ENCODE measurements around the gene FCN1. TPM values are rescaled to one million over a fixed set of nuclear protein-coding genes. Genes with fewer than 3 reads are reported as not detected.

The FCN1 gene
- total and polyA plus RNA-seq, 3 experiments from 2014 or later, result 1.6 to 2.3 TPM; not detected in 1

DNA sequence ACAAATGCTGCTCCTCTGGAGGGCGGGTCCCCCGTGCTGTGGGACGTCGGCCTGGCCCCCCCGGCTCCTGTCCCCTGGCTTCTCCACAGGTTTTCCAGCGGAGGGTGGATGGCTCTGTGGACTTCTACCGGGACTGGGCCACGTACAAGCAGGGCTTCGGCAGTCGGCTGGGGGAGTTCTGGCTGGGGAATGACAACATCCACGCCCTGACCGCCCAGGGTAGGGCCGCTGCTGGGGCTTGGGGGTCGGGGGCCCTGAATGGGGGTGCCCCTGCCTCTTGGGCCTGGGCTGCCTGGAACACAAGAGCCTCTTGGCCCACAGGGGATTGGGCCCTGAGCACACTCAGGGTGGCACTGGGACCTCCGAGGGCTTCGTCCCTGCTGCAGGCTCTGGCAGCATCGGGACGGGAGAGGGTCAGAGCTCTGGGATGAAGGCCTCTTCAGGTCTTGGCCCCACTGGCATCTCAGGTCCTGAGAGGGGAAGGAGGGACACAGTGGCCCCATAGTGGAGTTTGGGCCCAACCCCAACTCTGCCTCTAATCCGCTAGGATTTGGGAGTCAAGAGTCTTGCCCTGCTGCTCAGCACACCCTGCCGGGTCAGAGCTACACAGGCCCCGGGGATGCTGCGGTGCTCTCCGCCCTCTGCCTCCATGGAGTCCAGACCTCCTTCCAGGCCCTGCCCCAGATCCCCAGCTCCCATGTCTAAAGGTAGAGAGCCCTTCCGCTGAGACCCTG is 31.9 kb downstream of the FCN1 start:
- ChIA-PET CTCF (no interaction called here), POLR2A (no interaction called here)
- H3K4me3 ChIP-seq (ENCODE audit: low read length), result no peak overlapping the region
- no peaks in the 10 kb centered on the region for H3K36me3 Mint-ChIP-seq
- H3K27me3 Mint-ChIP-seq, result peaks cover 7 to 17% of the 10 kb centered on the region in 2 donors
- no peak overlapping the region for H3K27ac ChIP-seq (ENCODE audit: low read depth, low read length)
- H3K36me3 ChIP-seq (ENCODE audit: insufficient read depth, low read length), result no peaks in the 10 kb centered on the region
- no peak overlapping the region for H3K4me3 Mint-ChIP-seq
- H3K9me3 ChIP-seq (ENCODE audit: low read length), result no peaks in the 10 kb centered on the region
- no peaks in the 10 kb centered on the region for H3K4me1 ChIP-seq (ENCODE audit: insufficient read depth, low read length)
- DNase-seq, result no peak
- no peaks in the 10 kb centered on the region for H3K9me3 Mint-ChIP-seq
- H3K27ac Mint-ChIP-seq, result no peak overlapping the region
- H3K27me3 ChIP-seq (ENCODE audit: insufficient read depth, low read length, poor library complexity, severe bottlenecking), result no peaks in the 10 kb centered on the region
- H3K4me1 Mint-ChIP-seq, result no peaks in the 10 kb centered on the region

DNA sequence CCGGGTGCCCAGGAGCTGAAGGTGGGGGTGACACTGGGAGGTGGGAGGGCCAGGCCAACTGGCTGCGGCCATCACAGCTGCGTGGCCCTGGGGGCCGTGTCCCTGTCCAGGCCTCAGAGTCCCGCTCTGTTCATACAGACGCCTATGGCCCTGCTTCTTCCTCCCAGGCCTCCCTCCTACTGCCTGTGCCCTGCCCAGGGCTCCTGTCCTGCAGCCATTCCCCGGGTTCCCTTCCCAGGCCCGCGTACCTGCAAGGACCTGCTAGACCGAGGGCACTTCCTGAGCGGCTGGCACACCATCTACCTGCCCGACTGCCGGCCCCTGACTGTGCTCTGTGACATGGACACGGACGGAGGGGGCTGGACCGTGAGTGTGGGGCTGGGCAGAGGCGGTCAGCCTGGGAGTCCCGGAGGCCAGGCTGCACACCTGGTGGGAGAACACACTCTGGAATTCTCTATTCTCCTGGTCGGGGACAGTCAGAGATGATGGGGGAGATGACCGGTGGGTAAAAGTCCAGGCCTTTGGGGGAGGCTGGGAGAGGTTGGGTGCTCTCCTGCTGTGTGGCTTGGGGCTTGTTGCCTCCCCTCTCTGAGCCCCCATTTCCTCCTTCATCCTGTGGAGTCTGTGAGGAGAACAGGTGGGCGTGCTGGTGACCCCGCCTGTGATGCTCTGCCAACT is 32.6 kb downstream of the FCN1 start:
- DNase-seq, result no peak
- no peaks in the 10 kb centered on the region for H3K27me3 ChIP-seq (ENCODE audit: insufficient read depth, low read length, poor library complexity, severe bottlenecking)
- ChIA-PET CTCF (no interaction called here), POLR2A (no interaction called here)
- no peak overlapping the region for H3K4me3 Mint-ChIP-seq
- no peaks in the 10 kb centered on the region for H3K36me3 ChIP-seq (ENCODE audit: insufficient read depth, low read length)
- H3K27ac Mint-ChIP-seq, result no peak overlapping the region
- no peaks in the 10 kb centered on the region for H3K36me3 Mint-ChIP-seq
- H3K9me3 Mint-ChIP-seq, result no peaks in the 10 kb centered on the region
- H3K9me3 ChIP-seq (ENCODE audit: low read length), result no peaks in the 10 kb centered on the region
- no peaks in the 10 kb centered on the region for H3K4me1 Mint-ChIP-seq
- H3K27ac ChIP-seq (ENCODE audit: low read depth, low read length), result no peak overlapping the region
- peaks cover 6 to 14% of the 10 kb centered on the region in 2 donors for H3K27me3 Mint-ChIP-seq
- no peaks in the 10 kb centered on the region for H3K4me1 ChIP-seq (ENCODE audit: insufficient read depth, low read length)
- no peak overlapping the region for H3K4me3 ChIP-seq (ENCODE audit: low read length)

DNA sequence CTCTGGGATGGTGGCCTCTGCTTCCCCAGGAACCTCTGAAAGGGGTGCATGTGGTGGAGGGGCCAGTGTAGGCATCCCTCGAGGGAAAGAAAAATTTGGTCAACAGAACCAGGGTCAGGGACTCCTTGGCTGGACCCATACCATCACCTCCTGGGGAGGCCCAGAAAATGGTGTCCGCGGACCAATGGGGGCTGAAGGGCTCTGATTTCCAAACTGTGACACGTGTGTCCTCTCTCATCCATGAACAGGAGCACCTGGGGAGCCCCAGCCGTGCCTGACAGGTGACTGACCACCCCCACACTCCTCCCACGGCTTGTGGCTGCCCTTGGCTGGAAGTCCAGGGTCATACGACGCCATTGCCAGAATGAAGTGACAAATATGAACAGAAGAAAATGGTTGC is 33.2 kb downstream of the FCN1 start:
- no peak for DNase-seq
- peaks cover 10 to 11% of the 10 kb centered on the region in 2 donors for H3K27me3 Mint-ChIP-seq
- H3K27me3 ChIP-seq (ENCODE audit: insufficient read depth, low read length, poor library complexity, severe bottlenecking), result no peaks in the 10 kb centered on the region
- no peaks in the 10 kb centered on the region for H3K36me3 ChIP-seq (ENCODE audit: insufficient read depth, low read length)
- H3K9me3 ChIP-seq (ENCODE audit: low read length), result no peaks in the 10 kb centered on the region
- H3K4me3 Mint-ChIP-seq, result no peak overlapping the region
- CTCF ChIA-PET, result no interaction called here
- H3K4me1 ChIP-seq (ENCODE audit: insufficient read depth, low read length), result no peaks in the 10 kb centered on the region
- H3K9me3 Mint-ChIP-seq, result no peaks in the 10 kb centered on the region
- H3K4me3 ChIP-seq (ENCODE audit: low read length), result no peak overlapping the region
- no peaks in the 10 kb centered on the region for H3K36me3 Mint-ChIP-seq
- H3K27ac ChIP-seq (ENCODE audit: low read depth, low read length), result no peak overlapping the region
- H3K4me1 Mint-ChIP-seq, result no peaks in the 10 kb centered on the region
- POLR2A ChIA-PET, result no interaction called here
- H3K27ac Mint-ChIP-seq, result no peak overlapping the region

DNA sequence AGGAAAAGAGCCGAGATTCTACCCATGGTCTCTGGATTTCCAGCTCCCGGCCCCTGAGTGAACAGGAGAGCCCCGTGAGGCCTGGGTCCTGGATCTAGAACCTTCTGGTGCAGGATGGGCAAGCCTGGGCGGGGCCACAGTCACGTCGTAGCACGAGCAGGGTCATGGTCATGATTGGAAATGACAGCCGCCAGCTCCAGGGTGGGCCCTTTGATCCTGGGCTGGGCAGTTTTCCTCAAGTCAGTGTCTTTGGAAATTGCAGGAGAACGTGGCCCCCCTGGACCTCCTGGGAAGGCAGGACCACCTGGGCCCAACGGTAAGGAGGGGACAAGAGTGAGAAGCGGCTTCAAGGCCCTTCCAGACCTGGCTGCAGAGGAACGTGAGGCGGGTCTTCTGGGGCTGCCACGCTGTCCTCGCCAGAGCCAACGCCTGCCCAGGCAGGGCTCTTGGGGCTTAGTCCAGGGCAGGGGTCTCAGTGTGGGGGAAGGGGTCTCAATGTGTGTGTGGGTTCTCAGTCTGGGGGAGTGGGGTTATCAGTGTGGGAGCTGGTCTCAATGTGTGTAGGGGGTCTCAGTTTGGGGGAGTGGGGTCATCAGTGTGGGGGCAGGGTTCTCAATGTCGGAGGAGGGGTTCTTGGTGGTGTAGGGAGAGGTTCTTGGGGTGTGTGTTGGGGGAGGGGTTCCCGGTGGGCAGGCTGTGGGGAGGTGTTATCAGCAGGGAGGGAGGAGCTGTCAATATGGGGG is 34.5 kb downstream of the FCN1 start:
- H3K9me3 ChIP-seq (ENCODE audit: low read length), result no peaks in the 10 kb centered on the region
- H3K4me3 Mint-ChIP-seq, result no peak overlapping the region
- no peaks in the 10 kb centered on the region for H3K4me1 ChIP-seq (ENCODE audit: insufficient read depth, low read length)
- ChIA-PET POLR2A (no interaction called here), CTCF (no interaction called here)
- no peaks in the 10 kb centered on the region for H3K27me3 ChIP-seq (ENCODE audit: insufficient read depth, low read length, poor library complexity, severe bottlenecking)
- no peaks in the 10 kb centered on the region for H3K36me3 Mint-ChIP-seq
- no peaks in the 10 kb centered on the region for H3K4me1 Mint-ChIP-seq
- no peak overlapping the region for H3K4me3 ChIP-seq (ENCODE audit: low read length)
- no peaks in the 10 kb centered on the region for H3K9me3 Mint-ChIP-seq
- DNase-seq, result no peak
- H3K27me3 Mint-ChIP-seq, result peaks cover 11% of the 10 kb centered on the region in 2 donors
- no peak overlapping the region for H3K27ac Mint-ChIP-seq
- no peaks in the 10 kb centered on the region for H3K36me3 ChIP-seq (ENCODE audit: insufficient read depth, low read length)
- H3K27ac ChIP-seq (ENCODE audit: low read depth, low read length), result no peak overlapping the region

DNA sequence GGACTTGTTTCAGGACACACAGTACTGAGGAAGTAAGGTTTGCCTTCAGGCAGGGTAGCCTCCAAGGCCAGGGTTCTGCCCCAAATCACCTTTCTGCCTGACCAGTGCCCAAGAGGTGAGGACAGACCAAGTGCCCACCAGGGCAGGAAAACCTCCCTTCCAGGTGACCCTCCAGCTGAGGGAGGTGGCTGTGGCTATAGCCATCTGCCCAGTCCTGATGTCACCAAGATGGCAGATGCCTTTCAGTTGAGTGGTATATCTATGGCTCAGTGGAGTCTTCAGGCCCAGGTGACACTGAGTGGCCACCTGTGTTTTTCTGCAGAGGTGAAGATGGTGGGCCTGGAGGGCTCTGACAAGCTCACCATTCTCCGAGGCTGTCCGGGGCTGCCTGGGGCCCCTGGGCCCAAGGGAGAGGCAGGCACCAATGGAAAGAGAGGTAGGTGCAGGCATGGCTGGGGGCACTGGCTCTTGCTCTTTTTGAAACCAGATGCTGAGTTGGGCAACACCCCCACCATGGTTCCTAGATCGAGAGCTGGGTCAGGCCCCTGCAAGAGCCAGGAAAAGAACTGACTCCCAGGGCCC is 35.4 kb downstream of the FCN1 start:
- CTCF ChIA-PET, result no interaction called here

DNA sequence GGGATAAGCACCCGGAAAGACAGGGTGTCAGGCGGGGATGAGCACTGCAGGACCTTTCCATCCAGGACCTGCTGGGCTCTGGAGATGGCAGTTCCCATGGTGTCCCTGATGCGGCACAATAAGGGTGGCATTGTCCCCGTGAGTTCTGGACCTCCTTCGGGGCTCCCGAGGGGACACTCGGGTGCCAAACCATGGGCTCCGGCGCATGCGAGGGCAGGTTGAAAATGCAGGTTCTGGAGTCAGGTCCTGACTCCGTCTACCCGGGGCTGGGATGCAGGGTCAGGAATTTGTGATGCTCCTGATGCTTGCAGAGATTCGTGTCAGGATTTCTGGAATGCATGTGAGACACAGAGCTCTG is 36.4 kb downstream of the FCN1 start:
- no peaks in the 10 kb centered on the region for H3K4me1 Mint-ChIP-seq
- DNase-seq, result no peak
- POLR2A ChIA-PET, result no interaction called here
- Histone ChIP-seq H3K36me3 (ENCODE audit: insufficient read depth, low read length) (no peaks in the 10 kb centered on the region), H3K9me3 (ENCODE audit: low read length) (no peaks in the 10 kb centered on the region), H3K27me3 (ENCODE audit: insufficient read depth, low read length, poor library complexity, severe bottlenecking) (no peaks in the 10 kb centered on the region), H3K4me1 (ENCODE audit: insufficient read depth, low read length) (no peaks in the 10 kb centered on the region), H3K27ac (ENCODE audit: low read depth, low read length) (no peak overlapping the region), H3K4me3 (ENCODE audit: low read length) (no peak overlapping the region)
- no peaks in the 10 kb centered on the region for H3K36me3 Mint-ChIP-seq
- H3K9me3 Mint-ChIP-seq, result no peaks in the 10 kb centered on the region
- peak overlapping the region in 1 of 8 donors; percentile 36 for H3K27ac Mint-ChIP-seq
- CTCF ChIA-PET, result no interaction called here
- H3K27me3 Mint-ChIP-seq, result peaks cover under 1 to 6% of the 10 kb centered on the region in 2 donors
- no peak overlapping the region for H3K4me3 Mint-ChIP-seq

More for the DNA sequence above, 35.4 kb downstream of the FCN1 start:
- Histone ChIP-seq H3K9me3 (ENCODE audit: low read length) (no peaks in the 10 kb centered on the region), H3K4me3 (ENCODE audit: low read length) (no peak overlapping the region), H3K36me3 (ENCODE audit: insufficient read depth, low read length) (no peaks in the 10 kb centered on the region), H3K27ac (ENCODE audit: low read depth, low read length) (no peak overlapping the region), H3K27me3 (ENCODE audit: insufficient read depth, low read length, poor library complexity, severe bottlenecking) (no peaks in the 10 kb centered on the region), H3K4me1 (ENCODE audit: insufficient read depth, low read length) (no peaks in the 10 kb centered on the region)
- no peaks in the 10 kb centered on the region for H3K9me3 Mint-ChIP-seq
- no peak for DNase-seq
- POLR2A ChIA-PET, result no interaction called here
- H3K27me3 Mint-ChIP-seq, result peaks cover 8 to 11% of the 10 kb centered on the region in 2 donors
- H3K4me1 Mint-ChIP-seq, result no peaks in the 10 kb centered on the region
- H3K4me3 Mint-ChIP-seq, result no peak overlapping the region
- H3K27ac Mint-ChIP-seq, result no peak overlapping the region
- no peaks in the 10 kb centered on the region for H3K36me3 Mint-ChIP-seq

DNA sequence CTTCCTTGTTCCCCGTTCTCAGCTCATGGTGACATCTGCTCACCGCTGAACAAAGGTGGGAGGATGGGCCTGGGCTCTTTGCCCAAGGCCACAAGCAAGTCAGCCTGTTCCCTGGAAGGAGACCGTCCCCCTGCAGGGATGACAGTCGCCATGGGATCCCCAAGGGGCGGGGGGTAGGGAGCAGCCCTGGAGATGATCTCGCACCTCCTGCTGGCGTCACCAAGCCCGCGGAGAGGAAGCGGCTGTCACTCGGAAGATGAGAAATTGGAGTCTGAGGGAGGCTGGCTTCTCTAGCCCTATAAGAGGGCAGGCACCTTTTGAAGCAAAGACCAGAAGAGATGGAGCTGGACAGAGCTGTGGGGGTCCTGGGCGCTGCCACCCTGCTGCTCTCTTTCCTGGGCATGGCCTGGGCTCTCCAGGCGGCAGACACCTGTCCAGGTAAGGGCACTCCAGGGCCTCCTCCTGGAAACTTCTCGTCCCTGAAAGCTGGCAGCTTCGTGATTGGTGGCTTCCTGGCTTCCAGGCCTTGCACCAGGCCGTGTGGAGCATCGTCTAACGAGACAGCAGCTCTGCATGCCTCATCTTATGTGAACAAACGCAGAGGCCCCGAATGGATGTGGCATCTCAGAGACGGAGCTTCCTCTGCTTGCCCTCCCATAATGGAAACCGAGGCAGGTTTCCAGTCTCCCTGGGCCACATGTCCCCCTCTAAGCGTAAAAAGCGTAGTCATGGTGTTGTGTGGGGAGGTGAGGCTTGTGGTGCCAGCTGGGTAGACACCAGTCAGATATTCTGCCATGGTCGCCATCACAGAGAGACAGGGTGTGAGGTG is 37.0 kb downstream of the FCN1 start, which contains the start of gene FCN2:
Gene FCN2 (plus strand): TSS at position 327 of the 829 bp plus-strand sequence. CDS start 12 bp downstream, at position 339.
- Histone ChIP-seq H3K4me1 (ENCODE audit: insufficient read depth, low read length) (no peaks in the 10 kb centered on the region), H3K36me3 (ENCODE audit: insufficient read depth, low read length) (no peaks in the 10 kb centered on the region), H3K27ac (ENCODE audit: low read depth, low read length) (no peak within 1 kb of the TSS), H3K9me3 (ENCODE audit: low read length) (no peaks in the 10 kb centered on the region), H3K27me3 (ENCODE audit: insufficient read depth, low read length, poor library complexity, severe bottlenecking) (no peaks in the 10 kb centered on the region), H3K4me3 (ENCODE audit: low read length) (no peak within 1 kb of the TSS)
- DNase-seq, result no peak
- ChIA-PET POLR2A (no interaction called here), CTCF (no interaction called here)
- Mint-ChIP-seq H3K36me3 (no peaks in the 10 kb centered on the region), H3K4me1 (no peaks in the 10 kb centered on the region), H3K4me3 (no peak within 1 kb of the TSS), H3K9me3 (no peaks in the 10 kb centered on the region), H3K27me3 (peaks cover 0 to 6% of the 10 kb centered on the region in 2 donors), H3K27ac (peak within 1 kb of the TSS in 1 of 8 donors; percentile 41)
